ENCODE measurements around the gene SLC39A11. TPM values are rescaled to one million over a fixed set of nuclear protein-coding genes. Genes with fewer than 3 reads are reported as not detected.

The SLC39A11 gene
- total RNA-seq, 1 experiment from 2014 or later = 15.8 TPM

GRCh38 chr17:72876413-72876812 is 216.1 kb downstream of the SLC39A11 start:
- intact Hi-C loops (cut with micrococcal nuclease) = no loop called here
- Mint-ChIP-seq H3K36me3 (ENCODE audit: insufficient read depth, unreplicated experiment) (no peaks in the 10 kb centered on the region), H3K27ac (ENCODE audit: low read depth, unreplicated experiment) (no peak overlapping the region), H3K9me3 (ENCODE audit: unreplicated experiment) (peaks cover 24% of the 10 kb centered on the region), H3K4me3 (ENCODE audit: unreplicated experiment) (no peak overlapping the region), H3K27me3 (ENCODE audit: insufficient read depth, unreplicated experiment) (no peaks in the 10 kb centered on the region), H3K4me1 (ENCODE audit: insufficient read depth, unreplicated experiment) (no peaks in the 10 kb centered on the region)
- no TSS peak for BruUV-seq (replicated peaks)
- no peak for DNase-seq (ENCODE audit: unreplicated experiment)
- ChIA-PET POLR2A (no interaction called here), CTCF (no interaction called here)
- TF ChIP-seq CTCF (IDR thresholded peaks at IDR 0.05; ENCODE audit: unreplicated experiment) = no peak

GRCh38 chr17:72875361-72875760 is 217.1 kb downstream of the SLC39A11 start:
- no peaks in the 10 kb centered on the region for H3K4me1 Mint-ChIP-seq (ENCODE audit: insufficient read depth, unreplicated experiment)
- peaks cover 24% of the 10 kb centered on the region for H3K9me3 Mint-ChIP-seq (ENCODE audit: unreplicated experiment)
- no peak overlapping the region for H3K27ac Mint-ChIP-seq (ENCODE audit: low read depth, unreplicated experiment)
- ChIA-PET POLR2A (no interaction called here), CTCF (interaction anchor here (0.5 to 1.1 kb wide), 2 partner anchors 42 to 111 kb away, joined by 3 to 4 read pairs; no protein-coding TSS in a partner anchor)
- no peak for TF ChIP-seq CTCF (IDR thresholded peaks at IDR 0.05; ENCODE audit: unreplicated experiment)
- no peaks in the 10 kb centered on the region for H3K27me3 Mint-ChIP-seq (ENCODE audit: insufficient read depth, unreplicated experiment)
- no TSS peak for BruUV-seq (replicated peaks)
- intact Hi-C loops (cut with micrococcal nuclease) = no loop called here
- H3K4me3 Mint-ChIP-seq (ENCODE audit: unreplicated experiment) = no peak overlapping the region
- no peaks in the 10 kb centered on the region for H3K36me3 Mint-ChIP-seq (ENCODE audit: insufficient read depth, unreplicated experiment)
- DNase-seq (ENCODE audit: unreplicated experiment) = no peak

GRCh38 chr17:72872396-72872795 is 220.1 kb downstream of the SLC39A11 start:
- H3K27ac Mint-ChIP-seq (ENCODE audit: low read depth, unreplicated experiment) = no peak overlapping the region
- no peaks in the 10 kb centered on the region for H3K27me3 Mint-ChIP-seq (ENCODE audit: insufficient read depth, unreplicated experiment)
- BruUV-seq (replicated peaks) = no TSS peak
- H3K36me3 Mint-ChIP-seq (ENCODE audit: insufficient read depth, unreplicated experiment) = no peaks in the 10 kb centered on the region
- no peaks in the 10 kb centered on the region for H3K4me1 Mint-ChIP-seq (ENCODE audit: insufficient read depth, unreplicated experiment)
- ChIA-PET POLR2A (no interaction called here), CTCF (no interaction called here)
- DNase-seq (ENCODE audit: unreplicated experiment) = no peak
- H3K4me3 Mint-ChIP-seq (ENCODE audit: unreplicated experiment) = no peak overlapping the region
- H3K9me3 Mint-ChIP-seq (ENCODE audit: unreplicated experiment) = peaks cover 10% of the 10 kb centered on the region
- no peak for TF ChIP-seq CTCF (IDR thresholded peaks at IDR 0.05; ENCODE audit: unreplicated experiment)
- intact Hi-C loops (cut with micrococcal nuclease) = no loop called here

GRCh38 chr17:72870367-72870985 is 222.0 kb downstream of the SLC39A11 start:
- no peak overlapping the region for H3K27ac Mint-ChIP-seq (ENCODE audit: low read depth, unreplicated experiment)
- ChIA-PET POLR2A (no interaction called here), CTCF (no interaction called here)
- H3K4me3 Mint-ChIP-seq (ENCODE audit: unreplicated experiment) = no peak overlapping the region
- H3K36me3 Mint-ChIP-seq (ENCODE audit: insufficient read depth, unreplicated experiment) = no peaks in the 10 kb centered on the region
- H3K4me1 Mint-ChIP-seq (ENCODE audit: insufficient read depth, unreplicated experiment) = no peaks in the 10 kb centered on the region
- H3K9me3 Mint-ChIP-seq (ENCODE audit: unreplicated experiment) = no peaks in the 10 kb centered on the region
- no peaks in the 10 kb centered on the region for H3K27me3 Mint-ChIP-seq (ENCODE audit: insufficient read depth, unreplicated experiment)
- DNase-seq (ENCODE audit: unreplicated experiment) = no peak
- no TSS peak for BruUV-seq (replicated peaks)
- no peak for TF ChIP-seq CTCF (IDR thresholded peaks at IDR 0.05; ENCODE audit: unreplicated experiment)
- intact Hi-C loops (cut with micrococcal nuclease) = no loop called here
